GM21447 (cell line): ENCODE measurements around the gene BLM.

Source experiments
- ATAC-seq: cut with Tn5 transposase; IDR thresholded peaks from one replicate; pipeline ENCODE4 v1.9.1; 2021; ENCODE audit not compliant: unreplicated experiment

BLM gene

GRCh38 chr15:90780916-90781315 is 63.8 kb downstream of the BLM start:
- ATAC-seq = no peak

- no peak for ATAC-seq
These were observed 65.3 kb downstream of the BLM start for GRCh38 chr15:90782442-90782841.

- ATAC-seq = no peak
These were observed 70.7 kb downstream of the BLM start for GRCh38 chr15:90787881-90788280.

- ATAC-seq = no peak
These were observed 72.3 kb downstream of the BLM start for GRCh38 chr15:90789462-90789861.

GRCh38 chr15:90790057-90790456 is 72.9 kb downstream of the BLM start:
- ATAC-seq = no peak

GRCh38 chr15:90790561-90790960 is 73.4 kb downstream of the BLM start:
- ATAC-seq = no peak

- ATAC-seq = no peak
These were observed 77.4 kb downstream of the BLM start for GRCh38 chr15:90794538-90794937.

GRCh38 chr15:90799639-90800170 is 82.6 kb downstream of the BLM start:
- ATAC-seq = no peak

GRCh38 chr15:90801803-90802202 is 84.7 kb downstream of the BLM start:
- ATAC-seq = no peak

GRCh38 chr15:90807074-90807785 is 90.1 kb downstream of the BLM start:
- no peak for ATAC-seq

GRCh38 chr15:90807786-90808086 is 90.6 kb downstream of the BLM start:
- ATAC-seq = no peak

- ATAC-seq = no peak
These were observed 91.5 kb downstream of the BLM start for GRCh38 chr15:90808517-90809235.

GRCh38 chr15:90809536-90809935 is 92.4 kb downstream of the BLM start:
- ATAC-seq = no peak

- ATAC-seq = no peak
These were observed 93.2 kb downstream of the BLM start for GRCh38 chr15:90810354-90810753.

GRCh38 chr15:90812171-90812957 is 95.2 kb downstream of the BLM start:
- no peak for ATAC-seq

GRCh38 chr15:90812958-90813265 is 95.8 kb downstream of the BLM start:
- no peak for ATAC-seq

- no peak for ATAC-seq
These were observed 96.6 kb downstream of the BLM start for GRCh38 chr15:90813796-90814190.

GRCh38 chr15:90814191-90814821 is 97.2 kb downstream of the BLM start:
- ATAC-seq = no peak

- ATAC-seq = no peak
These were observed 99.4 kb downstream of the BLM start for GRCh38 chr15:90816401-90817116.

GRCh38 chr15:90817117-90818057 is 100.2 kb downstream of the BLM start:
- ATAC-seq = no peak
